ENCODE results near the gene KCTD14. TPM values are rescaled to one million over a fixed set of nuclear protein-coding genes. Genes with fewer than 3 reads are reported as not detected.
A peak's percentile ranks its signal among the peaks of the same experiment; 100 is the strongest.
"Not testable (repeated sequence)": the region's sequence is repeated elsewhere in the genome, so short reads cannot be mapped to it uniquely, and the experiment has no call there.

The KCTD14 gene
- total and polyA plus RNA-seq, 4 experiments from 2014 or later: 0.20 TPM; not detected in 3

DNA sequence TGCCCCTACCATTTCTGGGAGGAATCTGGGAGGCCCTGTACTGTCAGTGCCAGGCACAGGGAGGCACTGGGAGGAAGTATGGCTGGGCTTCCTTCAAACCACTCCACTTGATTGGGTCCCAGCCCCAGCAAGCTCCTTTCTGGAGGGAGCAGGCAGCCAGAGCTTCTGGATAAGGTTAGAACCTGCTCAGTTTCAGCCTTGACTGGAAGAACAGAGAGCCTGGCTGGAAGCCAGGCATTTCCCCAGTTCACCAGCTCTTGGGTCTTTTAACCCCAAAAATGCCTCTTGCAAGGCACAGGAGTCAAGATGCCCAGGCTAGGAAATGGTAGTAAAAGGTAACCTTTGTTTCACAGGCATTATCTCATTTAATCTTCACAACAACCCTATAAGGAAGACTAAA is 9.0 kb upstream of the KCTD14 start:
- Histone ChIP-seq H3K4me3 (ENCODE audit: low read length in 2 of 2) (no peak overlapping the region), H3K27ac (ENCODE audit: low read depth, low read length) (no peak overlapping the region), H3K27me3 (ENCODE audit: insufficient read depth, low read length) (no peaks in the 10 kb centered on the region), H3K9me3 (ENCODE audit: control insufficient read depth in 1 of 2, low read length in 2 of 2) (no peaks in the 10 kb centered on the region), H3K4me1 (ENCODE audit: insufficient read depth, low read length) (no peaks in the 10 kb centered on the region), H3K36me3 (ENCODE audit: insufficient read depth, low read length) (no peaks in the 10 kb centered on the region)
- no peak overlapping the region for H3K4me3 Mint-ChIP-seq
- CTCF ChIA-PET (ENCODE audit: partially characterized antibody): interaction anchor here (2.3 kb wide), 1 partner anchor 14 kb away, joined by 5 read pairs; no protein-coding TSS in a partner anchor
- POLR2A ChIA-PET (ENCODE audit: partially characterized antibody): no interaction called here
- no peaks in the 10 kb centered on the region for H3K9me3 Mint-ChIP-seq
- no peak overlapping the region for H3K27ac Mint-ChIP-seq
- intact Hi-C loops (cut with micrococcal nuclease): no loop called here
- H3K36me3 Mint-ChIP-seq: no peaks in the 10 kb centered on the region
- H3K4me1 Mint-ChIP-seq: no peaks in the 10 kb centered on the region
- DNase-seq: no peak
- no peaks in the 10 kb centered on the region for H3K27me3 Mint-ChIP-seq

DNA sequence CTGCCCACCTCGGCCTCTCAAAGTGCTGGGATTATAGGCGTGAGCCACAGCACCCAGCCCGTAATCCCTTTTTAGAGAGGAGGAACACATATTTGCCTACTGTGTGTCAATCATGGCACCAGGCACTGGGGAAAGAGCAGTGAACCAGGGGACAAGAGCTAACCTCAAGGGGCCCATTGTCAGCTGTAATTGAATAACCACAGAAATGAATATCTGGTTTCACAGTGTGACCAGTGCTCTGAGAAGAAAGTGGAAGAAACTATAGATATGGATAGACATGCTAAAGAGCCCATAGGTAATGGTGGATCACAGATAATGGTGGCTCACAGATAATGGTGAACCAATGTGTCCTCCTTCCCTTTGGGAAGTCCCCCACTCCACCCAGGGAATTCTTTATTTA is 8.6 kb upstream of the KCTD14 start:
- no peak overlapping the region for H3K4me3 Mint-ChIP-seq
- ChIA-PET POLR2A (ENCODE audit: partially characterized antibody) (no interaction called here), CTCF (ENCODE audit: partially characterized antibody) (no interaction called here)
- DNase-seq: no peak
- H3K27me3 Mint-ChIP-seq: no peaks in the 10 kb centered on the region
- no peaks in the 10 kb centered on the region for H3K9me3 Mint-ChIP-seq
- H3K4me3 ChIP-seq (ENCODE audit: low read length in 2 of 2): no peak overlapping the region
- H3K4me1 Mint-ChIP-seq: no peaks in the 10 kb centered on the region
- H3K27ac ChIP-seq (ENCODE audit: low read depth, low read length): no peak overlapping the region
- no peaks in the 10 kb centered on the region for H3K36me3 Mint-ChIP-seq
- H3K4me1 ChIP-seq (ENCODE audit: insufficient read depth, low read length): no peaks in the 10 kb centered on the region
- intact Hi-C loops (cut with micrococcal nuclease): no loop called here
- H3K27me3 ChIP-seq (ENCODE audit: insufficient read depth, low read length): no peaks in the 10 kb centered on the region
- H3K36me3 ChIP-seq (ENCODE audit: insufficient read depth, low read length): no peaks in the 10 kb centered on the region
- no peaks in the 10 kb centered on the region for H3K9me3 ChIP-seq (ENCODE audit: control insufficient read depth in 1 of 2, low read length in 2 of 2)
- H3K27ac Mint-ChIP-seq: no peak overlapping the region

DNA sequence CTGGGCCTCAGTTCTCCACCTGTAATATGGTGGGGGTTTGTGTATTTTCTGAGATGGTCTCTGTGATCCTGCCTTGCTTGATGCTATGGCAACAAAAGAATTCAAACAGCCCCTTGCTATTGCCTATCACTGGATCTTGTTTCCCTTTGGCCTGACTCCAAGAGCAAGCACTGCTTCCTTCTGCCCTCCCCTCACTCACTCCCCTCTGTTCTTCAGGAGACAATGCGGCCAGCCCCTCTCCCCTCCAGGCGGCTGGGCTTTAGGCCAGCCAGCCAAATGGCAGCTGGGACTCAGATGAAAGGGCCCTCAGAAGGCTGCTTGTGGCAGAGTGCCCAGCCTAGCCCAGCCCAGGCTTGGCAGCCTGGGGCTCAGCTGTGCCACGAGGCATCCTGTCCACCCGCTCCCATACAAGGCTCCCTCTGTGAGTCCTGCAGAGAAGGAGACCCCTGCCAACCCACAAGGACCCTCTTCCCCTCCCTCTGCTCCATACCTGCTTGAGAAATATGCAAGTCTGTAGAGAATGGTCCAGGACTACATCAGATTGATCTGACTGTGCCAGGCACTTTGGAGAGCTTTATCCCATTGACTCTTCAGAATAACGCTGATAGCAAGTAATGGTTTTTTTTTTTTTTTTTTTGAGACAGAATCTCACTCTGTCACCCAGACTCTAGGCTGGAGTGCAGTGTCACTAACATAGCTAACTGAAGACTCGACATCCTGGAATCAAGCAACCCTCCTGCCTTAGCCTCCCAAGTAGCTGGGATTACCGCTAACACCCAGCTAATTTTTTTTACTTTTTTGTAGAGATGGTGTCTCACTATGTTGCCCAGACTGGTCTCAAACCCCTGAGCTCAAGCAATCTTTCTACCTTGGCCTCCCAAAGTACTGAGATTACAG is 7.6 kb upstream of the KCTD14 start:
- H3K9me3 ChIP-seq (ENCODE audit: control insufficient read depth in 1 of 2, low read length in 2 of 2): no peaks in the 10 kb centered on the region
- H3K27me3 ChIP-seq (ENCODE audit: insufficient read depth, low read length): no peaks in the 10 kb centered on the region
- no peak for DNase-seq
- H3K4me1 ChIP-seq (ENCODE audit: insufficient read depth, low read length): no peaks in the 10 kb centered on the region
- Mint-ChIP-seq H3K27ac (no peak overlapping the region), H3K9me3 (no peaks in the 10 kb centered on the region), H3K4me3 (no peak overlapping the region), H3K27me3 (no peaks in the 10 kb centered on the region), H3K4me1 (no peaks in the 10 kb centered on the region), H3K36me3 (no peaks in the 10 kb centered on the region)
- intact Hi-C loops (cut with micrococcal nuclease): no loop called here
- no peak overlapping the region for H3K4me3 ChIP-seq (ENCODE audit: low read length in 2 of 2)
- ChIA-PET POLR2A (ENCODE audit: partially characterized antibody) (no interaction called here), CTCF (ENCODE audit: partially characterized antibody) (interaction anchor here (0.7 kb wide), 1 partner anchor 13 kb away, joined by 4 read pairs; no protein-coding TSS in a partner anchor)
- H3K27ac ChIP-seq (ENCODE audit: low read depth, low read length): no peak overlapping the region
- H3K36me3 ChIP-seq (ENCODE audit: insufficient read depth, low read length): no peaks in the 10 kb centered on the region

DNA sequence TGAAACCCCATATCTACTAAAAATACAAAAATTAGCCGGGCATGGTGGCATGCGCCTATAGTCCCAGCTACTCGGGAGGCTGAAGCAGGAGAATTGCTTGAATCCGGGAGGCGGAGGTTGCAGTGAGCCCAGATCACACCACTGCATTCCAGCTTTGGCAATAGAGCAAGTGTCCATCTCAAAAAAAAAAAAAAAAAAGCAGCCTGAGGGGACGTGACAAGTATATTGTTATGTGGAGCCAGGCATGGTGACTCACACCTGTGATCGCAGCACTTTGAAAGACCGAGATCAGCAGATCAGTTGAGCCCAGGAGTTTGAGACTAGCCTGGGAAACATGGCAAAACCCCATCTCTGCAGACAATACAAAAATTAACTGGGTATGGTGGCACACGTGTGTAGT is 5.3 kb upstream of the KCTD14 start:
- CTCF ChIA-PET (ENCODE audit: partially characterized antibody): interaction anchor here (1.1 kb wide), 1 partner anchor 18 kb away, joined by 3 read pairs; no protein-coding TSS in a partner anchor
- H3K4me3 Mint-ChIP-seq; H3K9me3 Mint-ChIP-seq; H3K4me3 ChIP-seq (ENCODE audit: low read length in 2 of 2); intact Hi-C loops (cut with micrococcal nuclease); DNase-seq; H3K4me1 ChIP-seq (ENCODE audit: insufficient read depth, low read length); H3K36me3 Mint-ChIP-seq; H3K9me3 ChIP-seq (ENCODE audit: control insufficient read depth in 1 of 2, low read length in 2 of 2); H3K27ac ChIP-seq (ENCODE audit: low read depth, low read length); H3K27me3 ChIP-seq (ENCODE audit: insufficient read depth, low read length); POLR2A ChIA-PET (ENCODE audit: partially characterized antibody); H3K36me3 ChIP-seq (ENCODE audit: insufficient read depth, low read length); H3K4me1 Mint-ChIP-seq; H3K27me3 Mint-ChIP-seq: not testable (repeated sequence)
- H3K27ac Mint-ChIP-seq: peak overlapping the region in 1 of 7 donors; percentile 38

DNA sequence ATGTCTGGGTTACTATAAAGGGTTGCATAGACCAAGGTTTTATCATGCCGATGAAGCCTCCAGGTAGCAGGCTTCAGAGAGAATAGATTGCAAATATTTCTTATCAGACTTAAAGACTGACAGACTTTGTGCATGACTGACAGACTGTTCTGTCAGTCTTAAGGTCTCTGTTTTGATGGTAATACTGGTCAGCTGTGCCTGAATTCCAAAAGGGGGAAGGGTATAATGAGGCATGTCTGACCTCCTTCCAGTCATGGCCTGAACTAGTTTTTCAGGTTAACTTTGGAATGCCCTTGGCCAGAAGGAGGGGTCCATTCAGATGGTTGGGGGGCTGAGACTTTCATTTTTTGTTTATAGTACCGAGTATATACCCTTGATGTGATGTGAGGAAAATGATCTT is 4.7 kb upstream of the KCTD14 start:
- H3K27me3 Mint-ChIP-seq: peaks cover 1 to 4% of the 10 kb centered on the region in 2 donors
- no peak overlapping the region for H3K4me3 Mint-ChIP-seq
- H3K27ac ChIP-seq (ENCODE audit: low read depth, low read length): no peak overlapping the region
- no peak for DNase-seq
- peaks cover 0 to under 1% (median 0%) of the 10 kb centered on the region in 4 donors for H3K4me1 Mint-ChIP-seq
- H3K27ac Mint-ChIP-seq: no peak overlapping the region
- H3K36me3 ChIP-seq (ENCODE audit: insufficient read depth, low read length): no peaks in the 10 kb centered on the region
- no peaks in the 10 kb centered on the region for H3K9me3 Mint-ChIP-seq
- H3K27me3 ChIP-seq (ENCODE audit: insufficient read depth, low read length): no peaks in the 10 kb centered on the region
- CTCF ChIA-PET (ENCODE audit: partially characterized antibody): no interaction called here
- POLR2A ChIA-PET (ENCODE audit: partially characterized antibody): no interaction called here
- no peaks in the 10 kb centered on the region for H3K9me3 ChIP-seq (ENCODE audit: control insufficient read depth in 1 of 2, low read length in 2 of 2)
- H3K36me3 Mint-ChIP-seq: no peaks in the 10 kb centered on the region
- no peaks in the 10 kb centered on the region for H3K4me1 ChIP-seq (ENCODE audit: insufficient read depth, low read length)
- no peak overlapping the region for H3K4me3 ChIP-seq (ENCODE audit: low read length in 2 of 2)
- intact Hi-C loops (cut with micrococcal nuclease): no loop called here

DNA sequence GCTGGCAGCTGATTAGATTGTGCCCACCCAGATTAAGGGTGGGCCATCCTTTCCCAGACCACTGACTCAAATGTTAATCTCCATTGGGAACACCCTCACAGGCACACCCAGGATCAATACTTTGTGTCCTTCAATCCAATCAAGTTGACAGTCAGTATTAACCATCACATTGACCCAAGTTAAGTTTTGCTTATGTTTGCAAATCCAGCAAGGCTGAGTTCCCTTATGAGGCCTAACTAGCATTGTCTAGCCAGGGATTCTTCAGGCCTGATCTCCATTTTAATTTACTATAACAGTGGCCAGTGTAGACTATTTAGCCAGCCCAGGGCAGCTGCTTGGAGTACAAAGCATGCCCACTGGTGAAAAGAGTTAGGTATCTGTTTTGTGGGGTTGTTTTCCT is 2.3 kb upstream of the KCTD14 start:
- peaks cover 0 to 5% (median under 1%) of the 10 kb centered on the region in 4 donors for H3K4me1 Mint-ChIP-seq
- POLR2A ChIA-PET (ENCODE audit: partially characterized antibody): no interaction called here
- no peak overlapping the region for H3K27ac Mint-ChIP-seq

DNA sequence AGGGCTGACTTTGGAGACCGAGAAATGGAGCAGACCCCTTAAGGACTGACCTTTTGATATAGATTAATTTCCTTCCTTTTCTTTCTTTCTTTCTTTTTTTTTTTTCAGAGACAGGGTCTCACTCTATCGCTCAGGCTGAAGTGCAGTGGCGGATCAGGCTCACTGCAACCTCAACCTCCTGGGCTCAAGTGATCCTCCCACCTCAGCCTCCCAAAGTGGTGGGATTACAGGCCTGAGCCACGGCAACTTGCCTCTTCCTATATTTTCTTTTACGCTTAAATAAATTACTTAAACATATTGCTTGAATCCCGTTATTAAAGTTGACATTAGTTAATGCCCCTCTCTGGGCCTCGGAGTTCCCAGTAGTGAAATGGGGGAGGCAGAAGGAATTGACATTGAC is 350 bp upstream of the KCTD14 start:
- ChIA-PET CTCF (ENCODE audit: partially characterized antibody) (no interaction called here), POLR2A (ENCODE audit: partially characterized antibody) (no interaction called here)
- Mint-ChIP-seq H3K36me3 (no peaks in the 10 kb centered on the region), H3K9me3 (no peaks in the 10 kb centered on the region), H3K4me1 (peaks cover 0 to 5% (median under 1%) of the 10 kb centered on the region in 4 donors), H3K27ac (no peak overlapping the region), H3K27me3 (peaks cover 12 to 23% of the 10 kb centered on the region in 2 donors), H3K4me3 (no peak overlapping the region)
- H3K4me3 ChIP-seq (ENCODE audit: low read length in 2 of 2): no peak overlapping the region
- H3K4me1 ChIP-seq (ENCODE audit: insufficient read depth, low read length): no peaks in the 10 kb centered on the region
- DNase-seq: no peak
- H3K36me3 ChIP-seq (ENCODE audit: insufficient read depth, low read length): no peaks in the 10 kb centered on the region
- H3K27ac ChIP-seq (ENCODE audit: low read depth, low read length): no peak overlapping the region
- intact Hi-C loops (cut with micrococcal nuclease): no loop called here
- H3K9me3 ChIP-seq (ENCODE audit: control insufficient read depth in 1 of 2, low read length in 2 of 2): no peaks in the 10 kb centered on the region
- peaks cover 3% of the 10 kb centered on the region for H3K27me3 ChIP-seq (ENCODE audit: insufficient read depth, low read length)

More for the DNA sequence above, 2.3 kb upstream of the KCTD14 start:
- no peaks in the 10 kb centered on the region for H3K36me3 ChIP-seq (ENCODE audit: insufficient read depth, low read length)
- no peak overlapping the region for H3K4me3 ChIP-seq (ENCODE audit: low read length in 2 of 2)
- H3K27me3 ChIP-seq (ENCODE audit: insufficient read depth, low read length): peaks cover 3% of the 10 kb centered on the region
- no peak overlapping the region for H3K27ac ChIP-seq (ENCODE audit: low read depth, low read length)
- H3K27me3 Mint-ChIP-seq: peaks cover 12 to 16% of the 10 kb centered on the region in 2 donors
- no peaks in the 10 kb centered on the region for H3K9me3 Mint-ChIP-seq
- CTCF ChIA-PET (ENCODE audit: partially characterized antibody): no interaction called here
- no peaks in the 10 kb centered on the region for H3K36me3 Mint-ChIP-seq
- H3K4me1 ChIP-seq (ENCODE audit: insufficient read depth, low read length): no peaks in the 10 kb centered on the region
- no peak for DNase-seq
- intact Hi-C loops (cut with micrococcal nuclease): no loop called here
- H3K9me3 ChIP-seq (ENCODE audit: control insufficient read depth in 1 of 2, low read length in 2 of 2): no peaks in the 10 kb centered on the region
- H3K4me3 Mint-ChIP-seq: no peak overlapping the region
